Fibroblast of the conjunctiva (primary cell): ENCODE data around the gene MAP3K4.

ENCODE experiments used
- DNase-seq: peaks from one replicate; pipeline ENCODE4 v3.0.0-alpha.2; 2010; ENCODE audit warnings: low read depth

MAP3K4 gene

GRCh38 chr6:160991406-160992060 lies at the start of gene MAP3K4:
Gene MAP3K4 (plus strand): TSS chr6:160991769. CDS start chr6:160991932, 163 bp downstream.
- no peak for DNase-seq

- no peak for DNase-seq
Measured at GRCh38 chr6:160943997-160944396, 47.6 kb upstream of the MAP3K4 start.

- no peak for DNase-seq
Measured at GRCh38 chr6:160945516-160946177, 45.9 kb upstream of the MAP3K4 start.

- no peak for DNase-seq
Measured at GRCh38 chr6:160949531-160949930, 42.0 kb upstream of the MAP3K4 start.

GRCh38 chr6:160950507-160950906 lies 41.1 kb upstream of the MAP3K4 start:
- DNase-seq = no peak

- DNase-seq = no peak
Measured at GRCh38 chr6:160951187-160952030, 40.2 kb upstream of the MAP3K4 start.

- no peak for DNase-seq
Measured at GRCh38 chr6:160952633-160953281, 38.8 kb upstream of the MAP3K4 start.

GRCh38 chr6:160955508-160956295 lies 35.9 kb upstream of the MAP3K4 start:
- no peak for DNase-seq

GRCh38 chr6:160956300-160957035 lies 35.1 kb upstream of the MAP3K4 start:
- no peak for DNase-seq

GRCh38 chr6:160959726-160960435 lies 31.7 kb upstream of the MAP3K4 start:
- DNase-seq = no peak

- DNase-seq = no peak
Measured at GRCh38 chr6:160960839-160961238, 30.7 kb upstream of the MAP3K4 start.

- DNase-seq = no peak
Measured at GRCh38 chr6:160962835-160963623, 28.5 kb upstream of the MAP3K4 start.

GRCh38 chr6:160963651-160964050 lies 27.9 kb upstream of the MAP3K4 start:
- DNase-seq = no peak

GRCh38 chr6:160965893-160966292 lies 25.7 kb upstream of the MAP3K4 start:
- no peak for DNase-seq

GRCh38 chr6:160966493-160967229 lies 24.9 kb upstream of the MAP3K4 start:
- no peak for DNase-seq

GRCh38 chr6:160967351-160967750 lies 24.2 kb upstream of the MAP3K4 start:
- no peak for DNase-seq

GRCh38 chr6:160967833-160968232 lies 23.7 kb upstream of the MAP3K4 start:
- DNase-seq = no peak

- DNase-seq = no peak
Measured at GRCh38 chr6:160971171-160971570, 20.4 kb upstream of the MAP3K4 start.

- peak; percentile 88 for DNase-seq
Measured at GRCh38 chr6:160972111-160972510, 19.5 kb upstream of the MAP3K4 start.
